Measurements from ENCODE around the gene PARD6G.

Gene PARD6G

DNA sequence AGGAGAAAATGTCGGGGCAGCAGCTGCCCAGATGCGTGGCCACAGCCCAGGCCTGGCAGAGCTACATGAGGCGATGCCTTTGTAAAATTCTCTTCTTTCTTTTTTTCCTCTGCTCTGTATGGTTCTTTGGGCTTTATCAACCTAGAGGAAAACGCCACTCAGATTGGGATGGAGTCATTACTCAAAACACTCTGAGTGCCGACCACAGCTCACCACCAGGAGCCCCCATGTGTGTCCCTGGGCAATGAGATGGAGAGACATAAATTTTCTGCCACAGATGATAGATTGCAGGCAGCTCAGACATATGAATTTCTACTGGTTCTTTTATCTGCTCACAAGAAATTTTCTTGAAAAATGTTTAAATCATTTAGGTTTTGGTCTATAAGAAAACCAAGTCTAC, 56.0 kb downstream of the PARD6G start:
- DNase-seq (ENCODE audit: low read depth, low spot score): no peak

DNA sequence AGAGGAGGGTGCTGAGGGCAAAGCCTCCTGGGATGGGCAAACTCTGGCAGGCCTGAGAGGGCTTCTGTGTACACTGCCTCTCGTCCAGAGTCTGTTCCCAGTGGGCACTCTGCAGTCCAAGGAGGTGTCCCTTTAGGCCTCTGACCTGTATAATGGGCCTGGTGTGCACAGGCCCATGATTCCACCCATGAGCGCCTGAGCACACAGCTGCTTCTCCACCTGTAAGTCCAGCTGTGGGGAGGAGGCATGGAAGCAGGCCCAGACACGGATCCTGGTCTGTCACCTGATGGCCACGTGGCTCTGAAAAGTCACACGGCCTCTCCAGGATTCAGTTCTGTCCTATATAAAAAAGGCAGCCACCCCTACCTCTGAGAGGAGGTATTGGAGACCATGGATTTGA, 57.0 kb downstream of the PARD6G start:
- DNase-seq (ENCODE audit: low read depth, low spot score): no peak

DNA sequence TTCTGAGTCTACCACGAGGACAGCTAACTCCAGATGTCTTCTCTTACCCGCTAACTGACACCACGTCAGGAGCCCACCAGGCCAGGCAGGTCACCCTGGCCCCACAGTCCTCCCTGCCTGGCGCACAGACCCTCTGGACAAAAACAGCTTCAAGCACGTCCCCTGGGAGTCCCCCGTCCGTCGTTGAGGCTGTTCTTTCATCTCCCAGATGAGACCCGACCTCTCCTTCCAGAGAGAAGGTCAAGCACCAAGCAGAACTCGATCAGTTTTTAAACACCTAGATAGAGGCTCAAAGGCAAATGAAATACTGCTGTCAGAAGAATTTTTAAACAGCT, 57.8 kb downstream of the PARD6G start:
- DNase-seq (ENCODE audit: low read depth, low spot score): no peak

DNA sequence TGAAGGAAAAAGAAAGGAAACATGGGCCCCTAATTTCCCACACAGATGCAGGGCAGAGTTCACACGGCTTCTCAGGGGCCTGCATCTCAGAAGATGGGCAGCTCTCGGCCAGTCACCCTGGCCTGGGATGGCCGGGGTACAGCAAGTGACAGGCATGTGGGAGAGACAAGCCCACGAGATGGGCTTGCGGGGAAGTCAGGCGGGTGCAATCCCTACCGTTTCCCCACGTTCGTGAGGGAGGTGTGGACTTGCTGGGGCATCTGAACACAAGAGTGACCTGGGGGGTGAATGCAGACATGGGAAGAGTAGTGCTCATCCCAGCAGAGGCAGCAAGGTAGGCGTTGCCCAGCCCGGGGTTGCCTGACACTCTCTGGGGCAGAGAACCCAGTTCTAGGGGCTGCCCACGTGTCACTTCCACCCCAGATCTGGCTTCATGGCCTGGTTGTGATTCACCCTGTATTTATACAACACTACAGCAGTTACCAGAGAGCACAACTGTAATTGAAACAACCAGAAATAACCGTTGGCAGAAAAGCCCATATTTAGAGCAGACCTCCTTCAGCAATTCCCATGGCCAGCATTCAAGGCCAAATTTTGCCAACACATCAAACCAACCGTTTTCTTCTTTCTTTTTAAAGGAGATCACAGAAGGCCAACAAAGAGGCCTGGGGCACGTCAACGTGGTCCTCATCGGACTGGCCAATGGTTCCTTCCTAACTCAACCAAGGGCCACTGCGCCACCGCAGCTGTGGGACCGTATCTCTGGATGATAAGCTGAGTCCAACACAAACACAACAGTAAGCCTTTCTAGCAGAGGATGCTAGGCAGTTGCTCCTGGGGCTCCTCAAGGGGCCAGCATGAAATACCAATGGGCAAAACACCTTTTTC, 58.4 kb downstream of the PARD6G start:
- DNase-seq (ENCODE audit: low read depth, low spot score): no peak

DNA sequence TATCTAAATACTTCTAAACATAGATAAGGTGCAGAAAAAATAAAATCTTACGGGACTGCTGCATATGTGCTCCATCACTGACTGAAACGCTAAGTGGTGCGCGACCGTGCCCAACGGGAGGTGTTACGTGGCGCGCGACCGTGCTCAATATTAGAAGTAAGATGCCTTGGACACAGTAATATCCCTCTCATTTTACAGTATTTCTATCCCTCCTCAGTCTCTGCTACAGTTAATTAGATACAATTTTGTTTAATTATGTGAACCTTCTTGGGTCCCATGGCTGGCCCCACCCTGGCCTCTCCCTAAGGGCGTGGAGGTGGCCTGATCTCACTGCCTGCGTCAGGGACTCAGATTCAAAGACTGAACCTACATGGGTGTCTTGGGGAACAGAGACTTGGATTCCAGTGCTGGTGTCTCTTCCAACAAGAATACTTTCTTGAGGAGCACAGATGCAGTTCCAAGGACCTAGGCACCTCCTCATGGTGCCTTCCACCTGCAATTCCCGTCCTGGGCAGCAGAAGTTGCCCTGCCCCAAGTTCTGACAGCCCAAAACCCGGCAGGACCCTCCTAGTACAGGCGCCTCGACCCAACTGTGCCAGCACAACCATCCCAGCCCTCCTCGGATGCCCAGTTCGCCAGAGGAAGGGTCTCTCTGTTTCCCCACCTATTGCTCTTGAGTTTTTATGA, 59.2 kb downstream of the PARD6G start:
- no peak for DNase-seq (ENCODE audit: low read depth, low spot score)

DNA sequence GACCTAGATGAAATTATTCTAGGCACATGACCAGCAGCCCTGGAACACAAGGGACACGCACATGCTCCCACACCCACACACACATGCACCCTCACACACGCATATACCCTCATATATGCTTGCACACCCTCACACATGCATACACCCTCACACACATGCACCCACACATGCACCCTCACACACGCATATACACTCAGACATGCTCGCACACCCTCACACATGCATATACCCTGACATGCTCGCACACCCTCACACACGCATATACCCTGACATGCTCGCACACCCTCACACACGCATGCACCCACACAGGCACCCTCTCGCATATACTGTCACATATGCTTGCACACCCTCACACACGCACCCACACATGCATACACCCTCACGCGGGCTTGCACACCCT, 61.8 kb downstream of the PARD6G start:
- no peak for DNase-seq (ENCODE audit: low read depth, low spot score)

DNA sequence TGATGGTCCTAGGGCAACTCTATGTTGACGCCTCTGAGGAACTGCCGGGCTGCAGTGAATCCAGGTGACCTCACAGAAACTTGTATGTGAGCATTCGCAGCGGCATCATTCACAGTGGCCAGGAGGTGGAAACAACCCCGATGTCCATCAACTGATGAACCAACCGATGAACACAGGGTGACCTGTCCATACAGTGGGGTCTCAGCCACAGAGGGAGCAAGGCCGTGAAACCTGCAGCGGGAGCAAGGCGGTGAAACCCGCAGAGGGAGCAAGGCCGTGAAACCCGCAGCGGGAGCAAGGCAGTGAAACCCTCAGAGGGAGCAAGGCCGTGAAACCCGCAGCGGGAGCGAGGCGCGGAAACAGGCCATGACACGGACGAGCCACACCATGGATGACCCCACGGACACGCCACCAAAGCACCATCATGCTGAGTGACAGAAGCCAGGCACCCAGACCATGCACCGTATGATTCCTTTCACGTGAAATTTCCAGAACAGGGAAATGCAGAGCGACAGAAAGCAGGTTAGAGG, 63.0 kb downstream of the PARD6G start:
- DNase-seq (ENCODE audit: low read depth, low spot score): no peak

DNA sequence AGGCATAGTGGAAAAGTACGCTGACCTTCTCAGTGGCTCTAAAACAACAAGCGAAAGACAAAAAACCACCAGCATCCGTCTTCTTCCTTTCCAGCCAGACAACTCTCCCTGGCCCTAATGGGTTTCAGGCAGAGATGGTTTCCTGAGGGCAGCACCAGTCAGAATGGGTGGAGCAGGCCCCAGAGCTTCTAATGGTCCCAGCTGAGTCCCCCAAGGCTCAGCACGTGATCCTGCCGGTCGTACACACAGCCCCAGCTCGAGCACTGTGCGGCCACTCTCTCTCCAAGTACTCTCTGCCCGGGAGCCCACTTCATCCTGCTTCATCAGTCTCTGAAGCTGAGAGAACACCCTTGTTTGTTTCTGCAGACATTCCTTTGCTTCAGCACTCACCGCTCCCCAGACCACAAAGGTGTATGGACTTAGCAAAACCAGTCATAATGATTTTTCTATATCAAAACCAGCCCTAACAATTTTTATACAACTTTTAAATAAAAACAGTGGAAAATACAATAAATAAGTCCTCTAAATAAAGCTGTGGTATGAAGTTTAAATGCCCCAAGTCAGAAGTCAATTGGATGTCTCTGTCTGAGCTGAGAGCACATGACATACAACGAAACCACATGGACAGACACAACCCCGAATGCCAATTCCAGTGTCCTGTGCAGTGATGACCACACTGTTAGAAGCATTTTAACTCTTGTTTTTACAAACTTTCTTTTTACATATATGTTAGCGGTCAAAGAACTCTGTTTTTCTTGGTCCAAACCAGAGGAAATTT, 63.9 kb downstream of the PARD6G start:
- no peak for DNase-seq (ENCODE audit: low read depth, low spot score)

DNA sequence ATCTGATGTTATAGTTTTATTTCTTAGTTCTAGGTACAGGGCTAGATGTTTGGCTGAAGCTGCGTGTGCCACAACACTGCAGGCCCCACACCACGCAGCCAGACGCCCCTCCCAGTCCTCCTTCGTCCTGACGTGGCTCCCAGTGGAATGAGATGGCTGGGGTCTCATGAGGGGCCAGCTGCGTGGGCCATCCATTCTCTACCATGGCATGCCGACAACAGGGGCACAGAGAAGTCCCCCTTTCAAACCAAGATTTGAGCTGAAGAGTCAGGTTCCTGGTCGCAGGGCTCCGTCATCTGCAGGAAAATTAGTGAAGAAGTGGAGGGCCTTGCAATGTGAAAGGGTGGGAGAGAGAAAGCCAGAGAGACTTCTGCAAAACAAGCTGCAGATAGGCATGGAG, 64.5 kb downstream of the PARD6G start:
- DNase-seq (ENCODE audit: low read depth, low spot score): no peak

DNA sequence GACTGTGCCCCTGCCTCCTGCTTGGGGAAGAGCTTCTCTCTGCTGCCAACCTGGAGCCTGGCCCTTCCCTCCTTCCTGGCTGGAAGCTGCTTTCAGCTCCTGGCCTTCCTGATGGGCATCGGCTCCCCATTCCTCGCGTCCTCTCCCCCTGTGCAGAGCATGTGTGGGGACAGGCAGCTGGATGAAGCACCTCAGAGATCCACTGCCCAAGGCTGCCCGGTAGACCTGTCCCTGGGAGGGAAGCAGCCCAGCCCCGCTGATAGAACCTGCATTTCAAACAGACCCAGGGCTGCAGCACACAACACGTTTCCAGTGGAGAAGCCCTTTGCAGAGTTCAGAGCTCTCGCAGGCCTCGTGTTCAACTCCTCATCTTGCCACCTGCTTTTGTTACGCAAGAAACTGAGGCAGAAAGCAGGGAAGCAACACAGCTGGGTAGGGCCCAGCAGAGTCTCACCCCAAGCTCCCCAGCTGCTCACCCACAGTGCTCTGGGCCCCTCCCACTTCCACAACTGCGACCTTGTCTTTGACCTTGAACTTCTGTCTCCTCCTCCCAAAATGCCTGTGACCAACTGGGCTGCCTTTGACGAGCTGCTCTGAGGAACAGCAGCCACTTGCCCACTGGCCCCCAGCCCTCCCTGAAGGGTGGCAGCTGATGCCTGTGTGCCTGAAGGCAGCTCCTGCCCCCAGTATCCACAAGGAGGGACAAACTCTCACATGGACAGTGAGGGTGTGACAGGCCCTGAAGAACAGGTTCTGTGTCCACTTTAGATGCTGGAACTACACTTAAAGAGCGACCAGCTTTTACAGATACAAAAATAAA, 65.5 kb downstream of the PARD6G start:
- DNase-seq (ENCODE audit: low read depth, low spot score): no peak

DNA sequence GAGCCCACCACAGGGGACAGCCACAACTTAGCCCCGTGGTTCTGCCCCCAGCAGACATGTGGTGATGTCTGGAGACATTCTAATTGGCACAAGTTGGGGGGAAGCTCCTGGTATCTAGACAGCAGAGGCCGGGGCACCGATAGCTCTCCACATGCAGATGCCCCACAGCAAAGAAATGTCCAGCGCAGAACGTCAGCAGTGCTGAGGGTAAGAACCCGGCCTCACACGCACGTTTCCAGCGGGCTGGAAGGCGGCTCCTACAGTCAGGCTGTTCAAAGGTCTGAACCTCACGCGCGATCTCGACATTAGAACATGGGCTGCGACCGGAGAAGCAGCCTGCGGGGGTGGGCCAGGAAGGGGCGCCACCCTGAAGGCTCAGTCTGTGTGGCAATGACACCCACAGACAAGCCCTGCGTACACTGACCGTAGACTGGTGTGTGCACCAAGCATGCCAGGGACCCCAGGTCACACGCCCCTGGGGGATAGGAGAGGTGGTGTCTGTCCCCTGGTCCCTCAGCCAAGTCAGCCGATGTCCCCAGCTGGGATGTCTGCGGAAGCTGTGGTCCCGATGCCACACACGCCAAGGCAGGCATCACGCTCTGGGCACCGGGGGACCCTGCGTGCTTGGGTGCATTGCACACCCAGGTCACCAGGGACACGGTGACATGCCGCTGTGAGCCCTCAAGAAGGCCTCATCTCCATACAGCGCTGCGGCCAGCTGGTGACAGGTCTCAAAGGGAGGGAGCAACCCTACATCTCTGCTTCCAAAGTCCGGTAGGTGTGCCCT, 66.3 kb downstream of the PARD6G start:
- no peak for DNase-seq (ENCODE audit: low read depth, low spot score)

DNA sequence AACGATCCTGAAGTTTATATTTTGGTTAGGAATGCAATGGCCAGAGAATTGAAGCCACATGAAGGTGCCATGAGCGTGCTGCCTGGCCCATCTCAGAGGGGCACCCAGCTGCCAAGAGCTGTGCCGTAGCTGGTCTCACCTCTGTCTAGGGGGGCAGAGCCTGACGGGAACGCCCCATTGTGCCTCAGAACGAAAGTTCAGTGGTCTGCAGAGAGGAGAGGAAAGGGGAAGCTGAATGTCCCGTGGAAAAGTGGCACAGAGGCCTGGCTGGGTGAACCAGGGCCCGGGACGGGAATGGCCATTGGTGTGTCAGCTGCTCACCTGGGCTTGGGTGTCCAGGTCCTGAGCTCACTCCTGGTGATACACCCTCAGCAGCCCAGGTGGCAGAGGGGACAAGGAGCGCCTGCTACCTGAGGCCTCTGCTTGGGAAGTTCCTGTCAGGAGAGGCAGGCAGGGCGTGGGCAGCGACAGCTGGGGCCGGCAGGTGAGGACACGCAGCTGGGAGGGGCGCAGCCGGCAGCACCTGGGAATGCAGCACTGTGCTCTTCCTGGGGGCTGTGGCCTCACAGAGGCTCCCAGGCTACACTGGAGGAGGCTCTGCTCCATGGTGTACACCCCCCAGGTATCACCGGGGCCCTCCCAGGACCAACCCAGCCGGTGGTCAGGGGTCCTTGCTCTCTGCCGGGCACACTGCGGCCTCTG, 67.3 kb downstream of the PARD6G start:
- no peak for DNase-seq (ENCODE audit: low read depth, low spot score)

DNA sequence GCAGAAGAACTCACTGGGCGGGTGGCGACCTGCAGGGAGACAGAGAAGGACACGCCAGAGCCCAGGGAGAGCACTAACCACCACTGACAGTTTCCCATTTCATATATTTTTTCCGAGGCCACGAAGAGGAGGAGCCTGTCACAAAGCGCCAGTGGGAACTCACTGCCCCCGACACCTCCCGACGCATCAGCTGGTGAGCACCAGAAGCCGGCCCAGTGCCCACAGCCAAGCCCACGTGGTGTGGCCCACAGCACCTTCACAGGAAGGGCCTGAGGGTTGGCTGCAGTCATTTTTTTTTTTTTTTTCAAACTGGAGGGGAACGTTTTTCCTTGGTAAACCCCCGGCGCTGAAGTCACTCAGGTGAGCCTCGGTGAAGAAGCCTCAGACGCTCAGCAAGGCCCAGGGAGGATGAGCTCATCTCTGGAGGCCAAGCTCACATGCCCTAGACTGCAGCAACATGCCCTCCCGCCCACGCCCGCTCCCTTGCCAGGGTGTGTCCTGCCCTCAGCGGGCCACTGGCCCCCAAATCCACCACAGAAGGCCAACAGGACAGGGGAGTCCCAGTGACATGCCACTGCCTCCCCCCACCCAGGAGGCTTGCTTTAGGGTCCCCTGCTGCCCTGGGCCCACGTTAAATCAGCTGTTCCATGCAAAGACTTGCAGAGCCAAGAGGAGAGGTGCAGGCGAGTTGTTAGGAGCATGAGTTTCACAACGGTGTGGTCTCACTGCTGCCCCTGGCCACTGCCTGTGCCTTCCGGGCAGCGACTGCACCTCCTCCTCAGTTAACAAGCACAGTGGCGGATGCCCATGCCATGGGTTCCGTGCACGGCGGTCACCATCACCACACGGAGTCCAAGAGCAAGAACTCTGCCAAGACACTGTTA, 68.1 kb downstream of the PARD6G start:
- DNase-seq (ENCODE audit: low read depth, low spot score): no peak

DNA sequence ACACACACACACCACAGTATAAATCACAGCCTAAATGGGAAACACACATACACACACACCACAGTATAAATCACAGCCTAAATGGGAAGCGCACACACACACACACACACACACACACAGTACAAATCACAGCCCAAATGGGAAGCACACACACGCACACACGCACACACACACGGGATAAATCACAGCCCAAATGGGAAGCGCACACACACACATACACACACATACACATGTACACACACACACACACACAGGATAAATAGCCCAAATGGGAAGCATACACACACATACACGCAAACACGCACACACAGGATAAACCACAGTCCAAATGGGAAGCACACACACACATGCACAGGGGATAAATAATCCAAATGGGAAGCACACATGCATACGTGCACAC, 70.2 kb downstream of the PARD6G start:
- DNase-seq (ENCODE audit: low read depth, low spot score): no peak

DNA sequence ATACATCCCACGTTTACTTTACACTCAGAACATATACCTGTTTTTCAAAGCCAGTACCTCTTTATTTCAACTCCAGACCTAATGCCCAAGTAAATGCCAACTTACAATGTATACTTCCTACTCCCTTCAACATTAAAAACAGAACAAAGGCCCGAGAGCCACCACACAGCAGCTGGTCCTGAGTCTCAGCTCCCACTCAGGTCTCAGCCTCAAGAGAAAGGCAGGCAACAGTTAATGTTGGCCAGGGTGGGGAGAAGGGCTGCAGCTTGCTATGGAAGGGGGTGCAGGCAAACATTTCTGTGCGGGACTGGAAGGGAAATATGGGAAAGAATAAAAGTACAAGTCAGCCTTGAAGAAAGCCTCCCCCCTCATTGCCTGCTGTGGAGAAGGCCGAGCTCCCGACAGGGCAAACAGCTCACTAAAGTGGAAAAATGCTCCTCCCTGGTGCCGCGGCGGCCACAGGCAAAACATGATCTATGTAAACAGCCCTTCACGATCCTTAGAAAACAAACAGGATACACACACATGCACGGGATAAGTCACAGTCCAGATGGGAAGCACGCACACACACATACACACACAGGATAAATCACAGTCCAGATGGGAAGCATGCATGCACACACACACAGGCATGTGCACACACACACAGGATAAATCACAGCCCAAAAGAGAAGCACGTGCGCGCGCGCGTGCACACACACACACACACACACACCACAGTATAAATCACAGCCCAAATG, 70.8 kb downstream of the PARD6G start:
- DNase-seq (ENCODE audit: low read depth, low spot score): no peak

DNA sequence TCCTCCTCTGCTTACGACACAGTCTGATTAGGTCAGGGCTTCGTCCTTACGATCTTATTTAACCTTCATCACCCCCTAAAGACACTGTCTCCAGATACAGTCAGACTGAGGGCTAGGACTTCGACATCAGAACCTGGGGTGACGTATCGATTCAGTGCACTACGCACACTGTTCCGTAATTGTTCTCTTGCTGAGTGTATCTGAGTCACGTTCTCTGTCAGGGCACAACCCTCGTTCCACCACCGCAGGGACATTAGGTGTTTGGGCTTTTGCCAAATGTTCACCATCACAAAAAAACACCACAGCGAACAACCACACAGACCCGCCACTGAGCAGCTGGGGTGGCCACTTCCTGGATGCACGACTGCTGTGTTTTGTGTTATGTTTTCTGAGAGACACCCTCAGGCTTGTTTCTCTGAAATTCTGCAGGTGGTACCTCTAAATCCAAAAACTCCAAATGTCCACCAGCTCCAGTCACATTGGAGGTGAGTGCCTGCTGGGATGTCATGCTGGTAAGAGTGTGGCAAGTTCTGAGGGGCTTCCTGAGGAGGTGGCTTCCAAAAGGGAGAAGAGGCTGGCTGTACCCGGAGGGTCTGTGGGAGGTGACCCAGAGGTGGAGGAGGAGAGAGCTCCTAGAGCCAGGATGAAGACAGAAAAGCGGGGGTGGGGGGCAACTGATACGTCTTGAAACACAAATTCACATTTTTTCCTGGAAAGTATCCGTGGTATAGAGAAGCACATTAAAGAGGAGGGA, 71.7 kb downstream of the PARD6G start:
- DNase-seq (ENCODE audit: low read depth, low spot score): no peak

DNA sequence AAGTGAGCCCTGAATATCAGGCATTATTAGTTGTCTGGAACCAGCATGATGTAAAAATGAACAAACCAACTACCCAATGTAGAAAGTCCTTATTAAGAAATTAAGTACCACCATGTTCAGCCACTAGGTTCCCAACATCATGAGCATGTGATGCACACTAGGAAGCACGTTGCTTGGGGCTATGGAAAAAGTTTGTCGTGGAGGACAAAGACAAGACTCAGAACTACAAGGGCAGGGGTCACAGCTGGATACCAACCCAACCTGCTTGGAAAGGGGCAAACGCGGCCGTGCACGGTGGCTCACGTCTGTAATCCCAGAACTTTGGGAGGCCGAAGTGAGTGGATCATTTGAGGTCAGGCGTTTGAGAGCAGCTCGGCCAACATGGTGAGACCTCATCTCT, 74.3 kb downstream of the PARD6G start:
- no peak for DNase-seq (ENCODE audit: low read depth, low spot score)

DNA sequence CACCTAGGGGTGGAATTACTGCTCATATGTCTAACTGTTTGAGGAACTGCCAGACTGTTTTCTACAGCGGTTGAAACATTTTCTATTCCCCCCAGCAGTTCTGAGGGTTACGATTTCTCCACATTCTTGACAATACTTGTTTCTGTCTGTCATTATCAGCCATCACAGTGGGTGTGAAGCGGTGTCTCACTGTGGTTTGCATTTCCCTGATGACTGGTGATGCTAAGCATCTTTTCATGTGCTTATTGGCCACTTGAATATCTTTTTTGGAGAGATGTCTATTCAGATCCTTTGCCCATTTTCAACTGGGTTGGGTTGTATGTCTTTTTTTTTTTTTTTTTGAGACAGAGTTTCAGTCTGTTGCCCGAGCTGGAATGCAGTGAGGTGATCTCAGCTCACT, 75.3 kb downstream of the PARD6G start:
- no peak for DNase-seq (ENCODE audit: low read depth, low spot score)
